CD4-positive, alpha-beta T cell treated with Interleukin-4 for 1 hour (primary cell): ENCODE data around the gene OGN.

Source experiments
- DNase-seq, 2 donors: peaks; one replicate each; pipeline ENCODE4 v3.0.0-alpha.2; 2020 to 2022

The OGN gene

GRCh38 chr9:92402826-92403745 is 1.3 kb downstream of the OGN start:
- no peak for DNase-seq

GRCh38 chr9:92402360-92402759 is 2.0 kb downstream of the OGN start:
- DNase-seq = no peak

GRCh38 chr9:92397853-92398252 is 6.5 kb downstream of the OGN start:
- no peak for DNase-seq

GRCh38 chr9:92395617-92396016 is 8.8 kb downstream of the OGN start:
- DNase-seq = no peak

GRCh38 chr9:92393686-92394085 is 10.7 kb downstream of the OGN start:
- DNase-seq = no peak

- no peak for DNase-seq
These were observed 11.7 kb downstream of the OGN start for GRCh38 chr9:92392690-92393089.

- DNase-seq = no peak
These were observed 18.4 kb downstream of the OGN start for GRCh38 chr9:92385953-92386352.

GRCh38 chr9:92385477-92385876 is 18.9 kb downstream of the OGN start:
- no peak for DNase-seq

GRCh38 chr9:92385001-92385400 is 19.4 kb downstream of the OGN start:
- no peak for DNase-seq

- no peak for DNase-seq
These were observed 20.0 kb downstream of the OGN start for GRCh38 chr9:92384375-92384774.

GRCh38 chr9:92381775-92382174 is 22.6 kb downstream of the OGN start:
- DNase-seq = no peak

- no peak for DNase-seq
These were observed 23.8 kb downstream of the OGN start for GRCh38 chr9:92380603-92381002.

GRCh38 chr9:92378865-92379560 is 25.4 kb downstream of the OGN start:
- DNase-seq = peak in 1 of 2 donors; percentile 13

- DNase-seq = no peak
These were observed 26.5 kb downstream of the OGN start for GRCh38 chr9:92377876-92378275.

GRCh38 chr9:92373167-92373566 is 31.2 kb downstream of the OGN start:
- no peak for DNase-seq

GRCh38 chr9:92369075-92369474 is 35.3 kb downstream of the OGN start:
- no peak for DNase-seq

- DNase-seq = no peak
These were observed 44.3 kb downstream of the OGN start for GRCh38 chr9:92360083-92360482.

GRCh38 chr9:92359394-92359995 is 44.9 kb downstream of the OGN start:
- no peak for DNase-seq

GRCh38 chr9:92353051-92353450 is 51.3 kb downstream of the OGN start:
- no peak for DNase-seq

- no peak for DNase-seq
These were observed 53.6 kb downstream of the OGN start for GRCh38 chr9:92350740-92351133.

GRCh38 chr9:92349771-92350739 is 54.3 kb downstream of the OGN start:
- no peak for DNase-seq

GRCh38 chr9:92345582-92345981 is 58.8 kb downstream of the OGN start:
- no peak for DNase-seq
